Measurements from ENCODE around the gene SBK3. TPM values are rescaled to one million over a fixed set of nuclear protein-coding genes. Genes with fewer than 3 reads are reported as not detected.

The SBK3 gene
- total RNA-seq, 2 experiments from 2014 or later: 0.34 TPM; not detected in 1

DNA sequence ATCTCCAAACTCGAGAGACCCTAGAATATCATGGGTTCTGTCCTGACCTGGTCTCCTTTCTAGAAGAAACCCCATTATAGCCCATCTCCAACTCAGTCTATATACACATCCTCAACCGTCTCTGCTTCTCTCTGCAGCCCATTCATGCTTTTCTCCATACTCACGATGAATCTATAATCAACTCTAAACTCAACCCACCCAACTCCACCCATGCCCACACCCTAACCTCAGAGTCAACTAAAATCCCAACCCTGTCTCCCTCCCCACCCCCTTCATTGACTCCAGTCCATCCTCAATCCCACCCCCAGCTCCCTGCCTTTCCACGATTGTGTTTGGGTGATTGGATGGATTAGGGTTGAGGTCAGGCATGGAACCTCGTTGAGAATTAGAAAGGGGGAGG is 1.8 kb downstream of the SBK3 start:
- DNase-seq (ENCODE audit: low spot score): no peak
- no peak overlapping the region for H3K4me3 ChIP-seq (ENCODE audit: low read depth, low read length, poor library complexity, severe bottlenecking)
- intact Hi-C loops (cut with micrococcal nuclease; ENCODE audit: unreplicated experiment): no loop called here
- H3K4me2 ChIP-seq (ENCODE audit: low read length): no peak overlapping the region
- H3K79me2 ChIP-seq (ENCODE audit: insufficient read depth, low read depth, low read length): no peaks in the 10 kb centered on the region
- H3K9me3 ChIP-seq (ENCODE audit: low read length): no peaks in the 10 kb centered on the region
- BruUV-seq (replicated peaks): no TSS peak
- no peak overlapping the region for H3K27ac ChIP-seq (ENCODE audit: low read depth, low read length, poor library complexity, severe bottlenecking)
- H3K9me2 ChIP-seq (ENCODE audit: insufficient read depth, low read length): no peaks in the 10 kb centered on the region
- no peaks in the 10 kb centered on the region for H3K36me3 ChIP-seq (ENCODE audit: insufficient read depth, low read length)
- H2AFZ ChIP-seq (ENCODE audit: low read length): no peak overlapping the region
- TF ChIP-seq EZH2phosphoT487 (IDR thresholded peaks at IDR 0.05; ENCODE audit: borderline replicate concordance, low read depth, low read length): no peak
- TF ChIP-seq, protein P1, sequence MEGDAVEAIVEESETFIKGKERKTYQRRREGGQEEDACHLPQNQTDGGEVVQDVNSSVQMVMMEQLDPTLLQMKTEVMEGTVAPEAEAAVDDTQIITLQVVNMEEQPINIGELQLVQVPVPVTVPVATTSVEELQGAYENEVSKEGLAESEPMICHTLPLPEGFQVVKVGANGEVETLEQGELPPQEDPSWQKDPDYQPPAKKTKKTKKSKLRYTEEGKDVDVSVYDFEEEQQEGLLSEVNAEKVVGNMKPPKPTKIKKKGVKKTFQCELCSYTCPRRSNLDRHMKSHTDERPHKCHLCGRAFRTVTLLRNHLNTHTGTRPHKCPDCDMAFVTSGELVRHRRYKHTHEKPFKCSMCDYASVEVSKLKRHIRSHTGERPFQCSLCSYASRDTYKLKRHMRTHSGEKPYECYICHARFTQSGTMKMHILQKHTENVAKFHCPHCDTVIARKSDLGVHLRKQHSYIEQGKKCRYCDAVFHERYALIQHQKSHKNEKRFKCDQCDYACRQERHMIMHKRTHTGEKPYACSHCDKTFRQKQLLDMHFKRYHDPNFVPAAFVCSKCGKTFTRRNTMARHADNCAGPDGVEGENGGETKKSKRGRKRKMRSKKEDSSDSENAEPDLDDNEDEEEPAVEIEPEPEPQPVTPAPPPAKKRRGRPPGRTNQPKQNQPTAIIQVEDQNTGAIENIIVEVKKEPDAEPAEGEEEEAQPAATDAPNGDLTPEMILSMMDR (conservative IDR thresholded peaks at IDR 0.05; ENCODE audit: low read length): no peak
- POLR2A ChIA-PET: interaction anchor here (0.6 kb wide), 2 partner anchors 81 to 425 kb away, joined by 3 read pairs; partner anchors contain the start of gene ZNF784
- CTCF ChIA-PET (ENCODE audit: unreplicated experiment): no interaction called here
- H3K4me1 ChIP-seq (ENCODE audit: insufficient read depth, low read length, poor library complexity, severe bottlenecking): no peaks in the 10 kb centered on the region
- H4K20me1 ChIP-seq (ENCODE audit: insufficient read depth, low read length): no peaks in the 10 kb centered on the region

DNA sequence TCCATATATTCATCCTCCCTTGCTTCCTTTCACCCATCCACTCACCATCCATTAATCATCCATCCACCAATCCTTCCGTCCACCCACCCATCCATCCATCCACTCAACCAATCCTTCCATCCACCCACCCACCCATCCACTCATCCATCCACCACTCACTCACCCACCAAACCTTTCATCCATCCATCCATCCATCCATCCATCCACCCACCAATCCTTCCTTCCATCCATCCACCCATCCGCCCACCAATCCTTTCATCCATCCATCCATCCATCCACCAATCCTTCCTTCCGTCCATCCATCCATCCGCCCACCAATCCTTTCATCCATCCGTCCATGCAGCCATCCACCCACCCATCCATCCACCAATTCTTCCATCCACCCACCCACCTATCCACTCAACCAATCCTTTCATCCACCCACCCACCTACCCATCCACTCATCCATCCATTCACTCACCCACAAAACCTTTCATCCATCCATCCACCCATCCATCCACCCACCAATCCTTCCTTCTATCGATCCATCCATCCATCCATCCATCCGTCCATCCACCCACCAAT is 3.0 kb downstream of the SBK3 start:
- ChIA-PET CTCF (ENCODE audit: unreplicated experiment) (no interaction called here), POLR2A (no interaction called here)
- intact Hi-C loops (cut with micrococcal nuclease; ENCODE audit: unreplicated experiment): no loop called here

DNA sequence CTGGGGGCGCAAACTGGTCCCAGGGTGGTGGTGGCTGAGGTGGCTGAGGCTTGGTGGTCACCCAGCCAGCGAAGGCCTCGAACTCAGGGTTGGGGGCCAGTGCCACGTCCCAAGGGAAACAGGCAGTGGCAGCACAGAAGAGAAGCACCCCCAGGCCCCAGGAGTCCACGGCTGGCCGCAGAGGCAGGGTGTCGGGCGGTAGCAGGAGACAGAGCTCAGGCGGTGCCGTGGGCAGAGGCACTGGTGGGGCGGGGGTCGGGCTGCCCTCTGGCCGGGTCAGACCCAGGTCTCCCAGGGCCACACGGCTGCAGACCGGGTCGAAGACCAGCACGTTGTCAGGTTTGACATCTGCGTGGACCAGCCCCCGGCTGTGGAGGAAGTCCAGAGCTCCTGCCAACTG is 4.3 kb downstream of the SBK3 start:
- no peaks in the 10 kb centered on the region for H3K4me1 ChIP-seq (ENCODE audit: insufficient read depth, low read length, poor library complexity, severe bottlenecking)
- no peak overlapping the region for H3K4me2 ChIP-seq (ENCODE audit: low read length)
- no peak for DNase-seq (ENCODE audit: low spot score)
- H3K36me3 ChIP-seq (ENCODE audit: insufficient read depth, low read length): no peaks in the 10 kb centered on the region
- POLR2A ChIA-PET: no interaction called here
- TF ChIP-seq EZH2phosphoT487 (IDR thresholded peaks at IDR 0.05; ENCODE audit: borderline replicate concordance, low read depth, low read length): no peak
- TF ChIP-seq, protein P1 (conservative IDR thresholded peaks at IDR 0.05; ENCODE audit: low read length): no peak
- no peaks in the 10 kb centered on the region for H4K20me1 ChIP-seq (ENCODE audit: insufficient read depth, low read length)
- CTCF ChIA-PET (ENCODE audit: unreplicated experiment): no interaction called here
- no peaks in the 10 kb centered on the region for H3K9me2 ChIP-seq (ENCODE audit: insufficient read depth, low read length)
- intact Hi-C loops (cut with micrococcal nuclease; ENCODE audit: unreplicated experiment): no loop called here
- no peak overlapping the region for H3K27ac ChIP-seq (ENCODE audit: low read depth, low read length, poor library complexity, severe bottlenecking)
- H3K4me3 ChIP-seq (ENCODE audit: low read depth, low read length, poor library complexity, severe bottlenecking): no peak overlapping the region
- BruUV-seq (replicated peaks): no TSS peak
- H2AFZ ChIP-seq (ENCODE audit: low read length): no peak overlapping the region
- H3K9me3 ChIP-seq (ENCODE audit: low read length): no peaks in the 10 kb centered on the region
- H3K79me2 ChIP-seq (ENCODE audit: insufficient read depth, low read depth, low read length): no peaks in the 10 kb centered on the region

More for the DNA sequence above, 3.0 kb downstream of the SBK3 start:
- no peaks in the 10 kb centered on the region for H3K9me2 ChIP-seq (ENCODE audit: insufficient read depth, low read length)
- BruUV-seq (replicated peaks): no TSS peak
- no peak overlapping the region for H3K4me3 ChIP-seq (ENCODE audit: low read depth, low read length, poor library complexity, severe bottlenecking)
- no peak overlapping the region for H3K4me2 ChIP-seq (ENCODE audit: low read length)
- no peaks in the 10 kb centered on the region for H3K9me3 ChIP-seq (ENCODE audit: low read length)
- no peaks in the 10 kb centered on the region for H3K79me2 ChIP-seq (ENCODE audit: insufficient read depth, low read depth, low read length)
- no peaks in the 10 kb centered on the region for H3K4me1 ChIP-seq (ENCODE audit: insufficient read depth, low read length, poor library complexity, severe bottlenecking)
- H3K27ac ChIP-seq (ENCODE audit: low read depth, low read length, poor library complexity, severe bottlenecking): no peak overlapping the region
- no peak overlapping the region for H2AFZ ChIP-seq (ENCODE audit: low read length)
- no peak for DNase-seq (ENCODE audit: low spot score)
- TF ChIP-seq EZH2phosphoT487 (IDR thresholded peaks at IDR 0.05; ENCODE audit: borderline replicate concordance, low read depth, low read length): no peak
- TF ChIP-seq, protein P1 (conservative IDR thresholded peaks at IDR 0.05; ENCODE audit: low read length): no peak
- no peaks in the 10 kb centered on the region for H4K20me1 ChIP-seq (ENCODE audit: insufficient read depth, low read length)
- H3K36me3 ChIP-seq (ENCODE audit: insufficient read depth, low read length): no peaks in the 10 kb centered on the region
